Epithelial cell of prostate (primary cell): ENCODE measurements around the gene TFRC.
A peak's percentile ranks its signal among the peaks of the same experiment; 100 is the strongest.
"Not testable (repeated sequence)": the region's sequence is repeated elsewhere in the genome, so short reads cannot be mapped to it uniquely, and the experiment has no call there.

ENCODE experiments used
- DNase-seq: peaks from one replicate; pipeline ENCODE4 v3.0.0-alpha.2; 2011; ENCODE audit warnings: low read depth, low spot score
- H3K27ac ChIP-seq: fragments of 450-650 bp; 2 replicates; pipeline ENCODE4 v1.5.1; 2017; ENCODE audit warnings: mild to moderate bottlenecking

TFRC gene

GRCh38 chr3:196051282-196052076 lies 30.4 kb downstream of the TFRC start:
- DNase-seq: no peak
- no peak overlapping the region for H3K27ac ChIP-seq

- DNase-seq: no peak
- H3K27ac ChIP-seq: no peak overlapping the region
Observed at GRCh38 chr3:196050597-196050996, 31.3 kb downstream of the TFRC start.

GRCh38 chr3:196049653-196050052 lies 32.2 kb downstream of the TFRC start:
- no peak overlapping the region for H3K27ac ChIP-seq
- DNase-seq: no peak

GRCh38 chr3:196048922-196049598 lies 32.8 kb downstream of the TFRC start:
- no peak for DNase-seq
- H3K27ac ChIP-seq: no peak overlapping the region

GRCh38 chr3:196047391-196048030 lies 34.4 kb downstream of the TFRC start:
- H3K27ac ChIP-seq: no peak overlapping the region
- DNase-seq: no peak

GRCh38 chr3:196044513-196044912 lies 37.4 kb downstream of the TFRC start:
- no peak for DNase-seq
- no peak overlapping the region for H3K27ac ChIP-seq

GRCh38 chr3:196042673-196043072 lies 39.2 kb downstream of the TFRC start:
- no peak for DNase-seq
- H3K27ac ChIP-seq: no peak overlapping the region

- no peak for DNase-seq
- H3K27ac ChIP-seq: no peak overlapping the region
Observed at GRCh38 chr3:196039359-196039758, 42.5 kb downstream of the TFRC start.

GRCh38 chr3:196026059-196026458 lies 55.8 kb downstream of the TFRC start:
- DNase-seq, H3K27ac ChIP-seq: not testable (repeated sequence)

- H3K27ac ChIP-seq: no peak overlapping the region
- DNase-seq: no peak
Observed at GRCh38 chr3:196024968-196025367, 56.9 kb downstream of the TFRC start.

- no peak for DNase-seq
- H3K27ac ChIP-seq: no peak overlapping the region
Observed at GRCh38 chr3:196023947-196024346, 57.9 kb downstream of the TFRC start.

- not testable (repeated sequence) for H3K27ac ChIP-seq, DNase-seq
Observed at GRCh38 chr3:196022499-196022878, 59.4 kb downstream of the TFRC start.

GRCh38 chr3:196020373-196020772 lies 61.5 kb downstream of the TFRC start:
- H3K27ac ChIP-seq: no peak overlapping the region
- DNase-seq: no peak

GRCh38 chr3:196019576-196019975 lies 62.3 kb downstream of the TFRC start:
- not testable (repeated sequence) for H3K27ac ChIP-seq, DNase-seq

GRCh38 chr3:196018159-196018558 lies 63.7 kb downstream of the TFRC start:
- DNase-seq, H3K27ac ChIP-seq: not testable (repeated sequence)

- DNase-seq: peak; percentile 27
- H3K27ac ChIP-seq: peak overlapping the region; percentile 14
Observed at GRCh38 chr3:196016485-196016884, 65.4 kb downstream of the TFRC start.

GRCh38 chr3:196016059-196016458 lies 65.8 kb downstream of the TFRC start:
- peak overlapping the region; percentile 14 for H3K27ac ChIP-seq
- DNase-seq: no peak

- no peak for DNase-seq
- H3K27ac ChIP-seq: no peak overlapping the region
Observed at GRCh38 chr3:196013587-196014487, 68.1 kb downstream of the TFRC start.

- no peak overlapping the region for H3K27ac ChIP-seq
- no peak for DNase-seq
Observed at GRCh38 chr3:196012941-196013476, 68.9 kb downstream of the TFRC start.

GRCh38 chr3:196012481-196012880 lies 69.4 kb downstream of the TFRC start:
- DNase-seq: peak; percentile 12

More at GRCh38 chr3:196012481-196012880, 69.4 kb downstream of the TFRC start:
- H3K27ac ChIP-seq: no peak overlapping the region
